HG02798 (cell line): Measurements from ENCODE around the gene PLEKHF1.

Experiments
- ATAC-seq: cut with Tn5 transposase; IDR thresholded peaks from one replicate; pipeline ENCODE4 v1.9.1; 2021; ENCODE audit warnings: mild to moderate bottlenecking; ENCODE audit not compliant: unreplicated experiment, poor library complexity

Gene PLEKHF1

GRCh38 chr19:29724102-29724641 is 58.9 kb downstream of the PLEKHF1 start:
- no peak for ATAC-seq

GRCh38 chr19:29724746-29725145 is 59.5 kb downstream of the PLEKHF1 start:
- no peak for ATAC-seq
